Measurements from ENCODE around the gene OXER1. TPM values are rescaled to one million over a fixed set of nuclear protein-coding genes. Genes with fewer than 3 reads are reported as not detected.
"Not testable (repeated sequence)": the region's sequence is repeated elsewhere in the genome, so short reads cannot be mapped to it uniquely, and the experiment has no call there.

Gene OXER1
- total and polyA plus RNA-seq, 2 donors: 1.5 to 5.6 TPM

DNA sequence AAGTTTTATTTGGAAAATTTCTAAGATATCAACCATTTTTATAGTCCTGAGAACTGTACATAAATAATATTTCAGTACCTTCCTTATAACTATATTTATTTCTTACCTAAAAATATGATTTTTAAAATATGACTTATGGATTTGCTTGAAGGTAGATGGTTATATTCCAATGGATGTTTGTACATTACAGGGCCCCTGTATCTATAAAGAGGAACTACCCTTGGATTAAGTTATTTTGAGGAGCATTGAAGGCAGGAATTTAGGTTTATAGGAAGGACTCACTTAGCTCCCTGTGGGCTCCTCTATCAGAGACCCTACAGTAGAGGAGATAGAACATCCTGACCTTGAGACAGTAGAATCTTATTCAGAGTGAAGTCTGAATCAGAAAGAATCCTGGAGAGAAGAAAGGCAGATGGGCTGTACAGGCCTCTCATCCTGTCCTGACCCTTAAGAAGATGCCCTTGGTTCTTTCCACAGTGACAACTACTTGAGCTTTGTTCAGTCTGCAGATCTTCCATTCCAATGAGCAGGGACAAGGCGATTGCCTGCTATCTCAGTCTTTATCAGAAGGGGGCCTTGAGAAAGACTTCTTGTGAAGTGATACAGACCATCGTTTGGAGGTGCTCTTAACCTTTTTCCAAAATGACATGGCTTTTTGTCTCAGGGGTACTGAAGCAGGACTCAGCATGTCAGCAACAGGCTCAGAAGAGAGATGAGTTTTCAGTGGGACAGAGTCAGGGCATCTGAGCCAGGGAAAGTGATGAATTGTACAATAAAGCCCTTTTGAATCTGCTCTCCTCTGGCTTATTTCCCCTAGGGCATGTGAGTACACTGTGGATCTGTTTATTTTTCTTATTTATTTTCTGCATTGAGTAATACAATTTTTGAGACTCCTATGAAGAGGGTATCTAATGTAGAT is 20.9 kb downstream of the OXER1 start:
- H3K27ac ChIP-seq (ENCODE audit: low read depth): no peak overlapping the region
- H3K36me3 ChIP-seq (ENCODE audit: insufficient read depth): no peaks in the 10 kb centered on the region
- H3K4me1 ChIP-seq (ENCODE audit: insufficient read depth): no peaks in the 10 kb centered on the region
- no peak for DNase-seq (ENCODE audit: extremely low spot score)
- 77% methylated on average over 2 of the region's 2 CpGs for WGBS
- no peak overlapping the region for H3K4me3 ChIP-seq (ENCODE audit: low read depth, low read length)

DNA sequence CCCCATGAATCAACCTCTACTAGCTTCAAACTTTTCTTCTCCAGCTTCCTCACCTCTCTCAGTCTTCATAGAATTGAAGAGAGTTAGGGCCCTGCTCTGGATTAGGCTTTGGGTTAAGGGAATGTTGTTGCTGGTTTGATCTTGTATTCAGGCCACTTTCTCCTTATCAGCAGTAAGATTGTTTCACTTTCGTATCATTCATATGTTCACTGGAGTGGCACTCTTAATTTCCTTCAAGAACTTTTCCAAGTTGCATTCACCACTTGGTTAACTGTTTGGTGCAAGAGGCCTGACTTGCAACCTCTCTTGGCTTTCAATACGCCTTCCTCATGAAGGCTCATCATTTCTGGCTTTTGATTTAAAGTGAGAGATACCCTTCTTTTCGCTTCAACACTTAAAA is 22.8 kb downstream of the OXER1 start:
- no peak for DNase-seq (ENCODE audit: extremely low spot score)
- H3K4me3 ChIP-seq (ENCODE audit: low read depth, low read length): no peak overlapping the region
- 88% methylated on average over 3 of the region's 3 CpGs for WGBS
- H3K4me1 ChIP-seq (ENCODE audit: insufficient read depth): no peaks in the 10 kb centered on the region
- H3K27ac ChIP-seq (ENCODE audit: low read depth): no peak overlapping the region
- no peaks in the 10 kb centered on the region for H3K36me3 ChIP-seq (ENCODE audit: insufficient read depth)

DNA sequence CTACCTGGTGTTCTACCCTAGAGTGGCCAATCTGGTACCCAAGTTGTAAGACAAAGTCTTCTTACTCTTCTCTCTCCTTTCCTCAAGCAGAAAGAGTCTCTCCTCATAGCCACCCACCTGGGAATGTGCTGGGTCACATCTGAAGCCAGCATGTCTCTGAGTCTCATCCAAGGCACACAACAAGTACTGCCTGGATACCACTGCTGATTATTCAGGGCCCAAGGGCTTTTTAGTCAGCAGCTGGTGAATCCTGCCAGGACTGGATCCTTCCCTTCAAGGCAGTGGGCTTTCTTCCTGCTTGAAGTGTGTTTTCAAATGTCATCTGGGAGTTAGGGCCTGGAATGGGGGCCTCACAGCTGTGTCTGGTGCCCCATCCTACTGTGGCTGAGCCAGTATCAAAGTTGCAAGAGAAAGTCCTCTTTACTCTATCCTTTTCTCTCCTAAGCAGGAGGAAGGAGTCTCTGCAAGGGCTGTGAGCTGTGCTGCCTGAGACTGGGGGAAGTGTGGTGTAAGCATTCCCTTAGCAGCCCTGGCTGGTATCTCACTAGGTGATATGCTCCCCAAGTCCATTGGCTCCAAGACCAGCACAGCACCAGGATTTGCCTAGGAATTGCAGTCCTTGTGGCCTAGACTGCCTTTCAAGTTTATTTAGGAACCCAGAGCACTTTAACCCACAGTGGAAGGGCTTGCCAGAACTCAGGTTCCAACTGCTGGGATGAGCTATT is 27.2 kb downstream of the OXER1 start:
- no peaks in the 10 kb centered on the region for H3K36me3 ChIP-seq (ENCODE audit: insufficient read depth)
- DNase-seq (ENCODE audit: extremely low spot score): no peak
- no peak overlapping the region for H3K27ac ChIP-seq (ENCODE audit: low read depth)
- no peak overlapping the region for H3K4me3 ChIP-seq (ENCODE audit: low read depth, low read length)
- H3K4me1 ChIP-seq (ENCODE audit: insufficient read depth): no peaks in the 10 kb centered on the region

DNA sequence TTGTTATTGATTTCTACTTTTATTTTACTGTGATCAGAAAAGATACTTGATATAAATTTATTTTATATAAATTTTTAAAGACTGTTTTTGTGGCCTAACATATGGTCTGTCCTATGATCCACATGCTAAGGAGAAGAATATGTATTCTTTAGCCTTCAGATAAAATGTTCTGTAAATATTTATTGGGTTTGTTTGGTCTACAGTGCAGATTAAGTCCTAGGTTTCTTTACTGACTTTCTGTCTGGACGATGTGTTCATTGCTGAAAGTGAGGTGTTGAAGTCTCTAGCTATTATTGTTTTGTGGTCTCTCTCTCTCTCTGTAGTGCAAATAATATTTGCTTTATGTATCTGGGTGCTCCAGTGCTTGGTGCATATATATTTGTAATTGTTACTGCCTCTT is 30.1 kb downstream of the OXER1 start:
- DNase-seq (ENCODE audit: extremely low spot score): no peak
- Histone ChIP-seq H3K4me3 (ENCODE audit: low read depth, low read length) (no peak overlapping the region), H3K27ac (ENCODE audit: low read depth) (no peak overlapping the region), H3K4me1 (ENCODE audit: insufficient read depth) (no peaks in the 10 kb centered on the region), H3K36me3 (ENCODE audit: insufficient read depth) (no peaks in the 10 kb centered on the region)
- 62% methylated on average over 1 of the region's 1 CpG for WGBS

DNA sequence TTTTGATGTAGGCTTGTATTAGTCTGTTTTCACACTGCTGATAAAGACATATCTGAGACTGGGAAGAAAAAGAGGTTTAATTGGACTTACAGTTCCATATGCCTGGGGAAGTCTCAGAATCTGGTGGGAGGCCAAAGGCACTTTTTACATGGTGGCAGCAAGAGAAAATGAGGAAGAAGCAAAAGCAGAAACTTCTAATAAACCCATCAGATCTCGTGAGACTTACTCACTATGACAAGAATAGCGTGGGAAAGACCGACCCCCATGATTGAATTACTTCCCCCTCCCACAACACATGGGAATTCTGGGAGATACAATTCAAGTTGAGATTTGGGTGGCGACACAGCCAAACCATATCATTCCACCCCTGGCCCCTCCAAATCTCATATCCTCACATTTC is 32.6 kb downstream of the OXER1 start:
- WGBS: 94% methylated on average over 4 of the region's 4 CpGs
- not testable (repeated sequence) for DNase-seq (ENCODE audit: extremely low spot score)

DNA sequence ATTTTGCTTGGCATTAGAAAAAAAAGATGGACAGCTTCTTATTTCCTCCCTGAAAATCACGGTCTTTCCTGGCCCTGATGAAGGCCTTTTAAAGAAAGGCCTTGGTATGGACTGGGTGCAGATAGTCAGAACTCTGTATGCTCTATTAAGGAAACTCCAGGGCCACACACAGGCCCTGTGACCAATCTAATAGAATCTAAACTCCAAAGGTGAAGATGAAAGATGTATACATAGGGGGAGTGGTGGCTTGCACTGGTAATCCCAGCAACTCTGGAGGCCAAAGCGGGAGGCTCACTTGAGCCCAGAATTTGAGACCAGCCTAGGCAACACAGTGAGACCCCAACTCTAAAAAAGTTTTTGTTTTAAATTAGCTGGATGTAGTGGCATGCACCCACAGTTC is 37.3 kb downstream of the OXER1 start:
- Histone ChIP-seq H3K36me3 (ENCODE audit: insufficient read depth) (no peaks in the 10 kb centered on the region), H3K4me3 (ENCODE audit: low read depth, low read length) (no peak overlapping the region), H3K27ac (ENCODE audit: low read depth) (no peak overlapping the region), H3K4me1 (ENCODE audit: insufficient read depth) (no peaks in the 10 kb centered on the region)
- 98% methylated on average over 2 of the region's 2 CpGs for WGBS
- DNase-seq (ENCODE audit: extremely low spot score): no peak

More for the DNA sequence above, 32.6 kb downstream of the OXER1 start:
- not testable (repeated sequence) for H3K4me1 ChIP-seq (ENCODE audit: insufficient read depth); H3K27ac ChIP-seq (ENCODE audit: low read depth); H3K36me3 ChIP-seq (ENCODE audit: insufficient read depth); H3K4me3 ChIP-seq (ENCODE audit: low read depth, low read length)

DNA sequence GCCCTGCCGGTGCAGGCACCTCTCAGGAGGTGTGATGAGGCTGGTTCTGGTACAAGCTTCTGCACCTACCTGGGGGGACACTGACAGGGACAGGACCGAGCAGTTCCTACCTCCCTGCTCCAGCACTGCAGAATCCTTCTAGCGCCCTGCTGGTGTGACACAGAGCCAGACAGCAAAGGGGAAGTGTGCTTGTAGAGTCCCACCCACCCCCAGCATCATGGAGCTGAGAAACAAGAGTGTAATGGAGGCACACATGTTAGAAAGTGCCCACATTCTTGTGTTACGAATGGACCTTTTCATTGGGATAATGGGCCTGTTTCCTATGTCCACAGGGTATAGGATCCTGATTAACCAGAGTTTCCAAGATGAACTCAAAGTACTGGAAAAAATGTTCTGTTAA is 38.3 kb downstream of the OXER1 start:
- Histone ChIP-seq H3K36me3 (ENCODE audit: insufficient read depth) (no peaks in the 10 kb centered on the region), H3K4me1 (ENCODE audit: insufficient read depth) (no peaks in the 10 kb centered on the region), H3K4me3 (ENCODE audit: low read depth, low read length) (no peak overlapping the region), H3K27ac (ENCODE audit: low read depth) (no peak overlapping the region)
- DNase-seq (ENCODE audit: extremely low spot score): no peak
- 79% methylated on average over 4 of the region's 4 CpGs for WGBS

DNA sequence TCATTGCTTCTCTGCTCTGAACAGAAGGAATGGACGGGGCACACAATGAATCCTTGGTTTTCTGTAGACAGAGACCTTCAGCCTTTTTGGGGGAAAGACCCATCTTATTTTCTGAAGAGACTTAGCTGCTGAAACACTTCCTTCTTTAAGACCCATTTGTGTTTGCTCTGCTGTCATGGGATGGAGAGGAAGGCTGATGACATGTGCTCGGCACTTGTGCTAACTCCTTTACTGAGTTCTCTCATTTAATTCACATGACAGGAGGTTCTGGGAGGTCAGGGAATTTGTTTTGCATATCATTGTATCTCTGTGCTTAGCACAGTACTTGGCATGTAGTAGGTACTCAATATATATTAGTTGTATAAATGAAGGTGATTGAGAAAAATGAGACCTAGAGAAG is 39.0 kb downstream of the OXER1 start:
- H3K4me1 ChIP-seq (ENCODE audit: insufficient read depth): no peaks in the 10 kb centered on the region
- H3K36me3 ChIP-seq (ENCODE audit: insufficient read depth): no peaks in the 10 kb centered on the region
- no peak overlapping the region for H3K27ac ChIP-seq (ENCODE audit: low read depth)
- 95% methylated on average over 2 of the region's 2 CpGs for WGBS
- DNase-seq (ENCODE audit: extremely low spot score): no peak
- H3K4me3 ChIP-seq (ENCODE audit: low read depth, low read length): no peak overlapping the region

DNA sequence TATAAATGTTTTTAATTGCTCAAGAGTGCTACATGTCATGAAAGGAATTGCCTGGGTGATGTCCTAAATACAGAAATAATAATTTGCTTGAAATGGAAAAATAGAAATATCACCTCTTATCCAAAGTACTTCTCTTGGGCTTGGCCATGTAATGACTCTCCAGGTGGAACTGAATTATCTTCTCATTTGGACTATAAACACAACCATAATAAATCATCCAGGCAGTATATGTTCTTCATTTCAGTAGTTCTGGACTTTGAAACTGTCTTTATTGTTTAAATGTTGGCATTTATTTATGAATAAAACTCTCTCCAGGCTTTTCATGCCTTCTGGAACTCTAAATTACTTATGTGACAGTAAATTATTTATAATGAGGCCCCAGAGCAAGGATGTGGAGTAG is 40.5 kb downstream of the OXER1 start:
- DNase-seq (ENCODE audit: extremely low spot score): no peak
- H3K4me3 ChIP-seq (ENCODE audit: low read depth, low read length): no peak overlapping the region

DNA sequence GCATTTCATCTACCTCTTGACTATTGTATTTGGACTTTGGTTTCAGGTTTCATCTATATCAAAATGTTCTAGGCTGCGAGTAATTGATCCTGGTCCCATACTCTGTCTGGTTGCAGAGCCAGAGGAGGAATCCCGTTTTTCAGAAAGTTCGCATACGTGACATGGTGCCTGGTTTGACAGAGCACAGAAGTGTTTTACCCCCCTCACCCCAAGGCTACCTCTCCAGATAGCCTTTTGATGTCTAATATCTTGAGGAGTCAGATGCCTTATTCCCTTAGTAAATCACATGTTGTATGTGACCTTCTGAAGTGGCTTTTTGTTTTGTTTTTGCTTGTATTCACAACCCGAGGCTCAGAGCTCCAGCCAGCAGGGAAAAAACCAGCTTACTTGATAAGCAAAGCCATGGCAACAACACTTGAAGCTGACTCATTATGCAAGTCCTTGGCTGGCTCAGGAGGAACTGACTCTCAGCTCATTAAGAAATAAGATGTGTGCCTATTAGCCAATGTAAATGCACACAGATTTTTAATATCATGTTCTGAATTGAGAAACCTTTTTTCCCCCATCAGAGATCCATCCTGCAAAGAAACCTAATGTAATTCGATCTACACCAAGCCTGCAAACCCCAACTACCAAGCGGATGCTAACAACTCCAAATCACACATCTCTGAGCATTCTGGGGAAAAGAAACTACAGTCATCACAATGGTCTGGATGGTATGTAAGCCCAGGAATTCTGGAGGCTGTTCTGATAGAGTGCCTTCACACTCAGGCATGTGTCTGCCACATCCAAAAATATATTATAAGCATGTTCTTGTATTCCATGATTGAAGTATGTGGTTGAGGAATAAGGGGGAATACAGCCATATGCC is 41.4 kb downstream of the OXER1 start:
- WGBS: 53% methylated on average over 7 of the region's 7 CpGs
- DNase-seq (ENCODE audit: extremely low spot score): no peak
- Histone ChIP-seq H3K36me3 (ENCODE audit: insufficient read depth) (no peaks in the 10 kb centered on the region), H3K4me3 (ENCODE audit: low read depth, low read length) (no peak overlapping the region), H3K4me1 (ENCODE audit: insufficient read depth) (no peaks in the 10 kb centered on the region), H3K27ac (ENCODE audit: low read depth) (peak overlapping the region; percentile 43)

More for the DNA sequence above, 40.5 kb downstream of the OXER1 start:
- Histone ChIP-seq H3K36me3 (ENCODE audit: insufficient read depth) (no peaks in the 10 kb centered on the region), H3K27ac (ENCODE audit: low read depth) (no peak overlapping the region), H3K4me1 (ENCODE audit: insufficient read depth) (no peaks in the 10 kb centered on the region)

DNA sequence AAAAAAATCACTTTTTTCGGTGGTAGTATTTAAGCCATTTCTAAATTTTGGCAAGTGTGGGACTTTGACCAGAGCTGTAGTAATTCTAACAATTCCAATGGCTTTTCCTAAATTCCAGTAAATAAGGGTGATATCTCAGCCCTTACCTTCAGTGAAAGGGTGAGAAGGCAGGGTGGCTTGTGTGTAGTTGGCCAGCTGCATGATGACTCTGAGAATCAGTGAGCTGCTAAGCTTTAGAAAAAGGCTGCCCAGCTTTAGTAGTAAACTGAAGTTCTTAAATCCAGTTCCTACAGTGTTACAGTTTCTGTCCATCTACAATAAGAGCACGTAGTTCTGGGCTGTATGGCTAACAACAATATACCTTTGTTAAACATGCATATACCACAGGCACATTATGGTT is 42.0 kb downstream of the OXER1 start:
- 74% methylated on average over 2 of the region's 2 CpGs for WGBS
- Histone ChIP-seq H3K27ac (ENCODE audit: low read depth) (peak overlapping the region; percentile 53), H3K36me3 (ENCODE audit: insufficient read depth) (no peaks in the 10 kb centered on the region)

DNA sequence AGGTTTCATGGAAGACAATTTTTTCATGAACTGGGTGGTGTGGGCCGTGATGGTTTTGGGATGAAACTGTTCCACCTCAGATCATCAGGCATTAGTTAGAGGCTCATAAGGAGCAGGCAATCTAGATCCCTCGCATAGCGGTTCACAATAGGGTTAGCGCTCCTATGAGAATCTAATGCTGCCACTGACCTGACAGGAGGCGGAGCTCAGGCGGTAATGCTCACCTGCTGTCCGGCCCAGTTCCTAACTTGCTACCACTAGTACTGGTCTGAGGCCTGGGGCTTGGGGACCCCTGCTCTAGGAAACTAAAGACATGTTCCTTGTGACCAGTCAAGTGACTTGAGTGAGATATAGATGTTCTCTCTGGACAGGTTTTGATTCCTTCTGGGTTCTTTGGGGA is 49.2 kb downstream of the OXER1 start:
- DNase-seq (ENCODE audit: extremely low spot score): no peak
- 94% methylated on average over 7 of the region's 7 CpGs for WGBS
- no peak overlapping the region for H3K4me3 ChIP-seq (ENCODE audit: low read depth, low read length)

More for the DNA sequence above, 42.0 kb downstream of the OXER1 start:
- H3K4me3 ChIP-seq (ENCODE audit: low read depth, low read length): no peak overlapping the region
- DNase-seq (ENCODE audit: extremely low spot score): no peak
- H3K4me1 ChIP-seq (ENCODE audit: insufficient read depth): no peaks in the 10 kb centered on the region

DNA sequence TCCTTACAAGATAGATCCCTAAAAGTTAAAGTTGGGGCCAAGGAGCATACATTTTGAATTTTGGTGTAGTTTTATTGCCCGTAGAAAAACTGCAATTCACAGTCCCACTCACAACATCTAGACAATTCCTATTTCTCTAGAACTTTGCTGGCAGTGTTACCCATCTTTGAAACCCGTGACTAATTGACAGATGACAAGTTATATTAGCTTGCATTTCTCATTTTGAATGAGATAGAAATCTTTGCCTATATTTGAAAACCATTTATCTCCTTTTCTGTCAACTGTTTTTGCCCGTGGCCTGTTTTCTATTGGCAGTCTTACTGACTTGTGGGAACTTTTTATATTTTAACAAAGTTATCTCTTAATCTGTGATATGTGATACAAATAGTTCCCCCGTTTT is 50.0 kb downstream of the OXER1 start:
- Histone ChIP-seq H3K36me3 (ENCODE audit: insufficient read depth) (peaks cover 1% of the 10 kb centered on the region), H3K4me1 (ENCODE audit: insufficient read depth) (no peaks in the 10 kb centered on the region), H3K4me3 (ENCODE audit: low read depth, low read length) (no peak overlapping the region), H3K27ac (ENCODE audit: low read depth) (no peak overlapping the region)
- WGBS: 63% methylated on average over 4 of the region's 4 CpGs
- DNase-seq (ENCODE audit: extremely low spot score): no peak

More for the DNA sequence above, 49.2 kb downstream of the OXER1 start:
- Histone ChIP-seq H3K27ac (ENCODE audit: low read depth) (no peak overlapping the region), H3K36me3 (ENCODE audit: insufficient read depth) (peaks cover 1% of the 10 kb centered on the region), H3K4me1 (ENCODE audit: insufficient read depth) (no peaks in the 10 kb centered on the region)

Data from urinary bladder (tissue), 4 donors.